H1 (cell line): ENCODE measurements around the gene POTEH. TPM values are rescaled to one million over a fixed set of nuclear protein-coding genes. Genes with fewer than 3 reads are reported as not detected.
"Not testable (repeated sequence)": the region's sequence is repeated elsewhere in the genome, so short reads cannot be mapped to it uniquely, and the experiment has no call there.

ENCODE experiments used
- CTCF ChIA-PET: fragments of 300-600 bp; sonication (Branson Sonifier 250); formaldehyde crosslinking; loops from one replicate; lab custom pipeline; 2021; ENCODE audit not compliant: partially characterized antibody; lab: Charles Lee
- POLR2A ChIA-PET: fragments of 300-600 bp; sonication (Branson Sonifier 250); formaldehyde crosslinking; loops from one replicate; lab custom pipeline; 2021; ENCODE audit warnings: inconsistent platforms; ENCODE audit not compliant: partially characterized antibody; lab: Charles Lee
- DNase-seq, 2 experiments: peaks; one replicate each; pipeline versions ENCODE4 v3.0.0 to v3.0.0-alpha.2; 2010 to 2022; ENCODE audit warnings: low spot score in 2 of 2, low read depth in 1 of 2, mixed read lengths in 1 of 2
- FAIRE-seq: peaks from 2 replicates; lab custom pipeline; 2011; peaks lifted over from hg19 to GRCh38; lab: Jason Lieb, UNC
- H2AFZ ChIP-seq: 2 replicates; pipeline ENCODE4 v1.8.1; 2012; ENCODE audit warnings: low read length, inconsistent platforms
- H2AK5ac ChIP-seq: 2 replicates; pipeline ENCODE4 v1.6.1; 2013; ENCODE audit warnings: low read depth, low read length
- H2BK120ac ChIP-seq: replicated peaks from 2 replicates; pipeline ENCODE3; 2013; ENCODE audit warnings: low read depth, low read length, inconsistent platforms
- H2BK12ac ChIP-seq: 2 replicates; pipeline ENCODE4 v1.6.1; 2013; ENCODE audit warnings: low read depth, low read length
- H2BK15ac ChIP-seq: 2 replicates; pipeline ENCODE4 v1.6.1; 2013; ENCODE audit warnings: low read length
- H2BK20ac ChIP-seq: 2 replicates; pipeline ENCODE4 v1.6.1; 2013; ENCODE audit warnings: low read length
- H2BK5ac ChIP-seq: 2 replicates; pipeline ENCODE4 v1.6.1; 2013; ENCODE audit warnings: low read depth, low read length
- H3K14ac ChIP-seq: 2 replicates; pipeline ENCODE4 v1.6.1; 2013; ENCODE audit warnings: inconsistent platforms; ENCODE audit not compliant: insufficient read length
- H3K18ac ChIP-seq: 2 replicates; pipeline ENCODE4 v1.6.1; 2013; ENCODE audit warnings: low read length; ENCODE audit errors: extremely low read depth
- H3K23ac ChIP-seq: 2 replicates; pipeline ENCODE4 v1.6.1; 2013; ENCODE audit warnings: inconsistent platforms; ENCODE audit not compliant: insufficient read length
- H3K23me2 ChIP-seq: 2 replicates; pipeline ENCODE4 v1.6.1; 2013; ENCODE audit warnings: low read depth, low read length
- H3K27ac ChIP-seq: 2 replicates; pipeline ENCODE4 v1.6.1; 2011; ENCODE audit warnings: low read depth, low read length, inconsistent platforms
- H3K27me3 ChIP-seq, 4 experiments: replicated peaks in 1 of 4; 1 replicate in 1 of 4; 2 replicates in 3 of 4; pipeline versions ENCODE4 v1.6.1 to v1.8.1; 2011 to 2013; ENCODE audit warnings: low read length in 3 of 4, mild to moderate bottlenecking in 3 of 4, inconsistent platforms in 2 of 4, mixed read lengths in 2 of 4, moderate library complexity in 1 of 4; ENCODE audit not compliant: control insufficient read depth in 3 of 4, insufficient read depth in 3 of 4; ENCODE audit errors: extremely low read depth in 1 of 4
- H3K36me3 ChIP-seq, 4 experiments: 2 replicates each; pipeline versions ENCODE4 v1.6.1 to v1.8.1; 2011 to 2013; ENCODE audit warnings: mild to moderate bottlenecking in 4 of 4, low read length in 3 of 4, moderate library complexity in 2 of 4, control low read depth in 1 of 4, inconsistent platforms in 1 of 4; ENCODE audit not compliant: insufficient read depth in 4 of 4, control insufficient read depth in 2 of 4
- H3K4ac ChIP-seq: replicated peaks from 2 replicates; pipeline ENCODE3; 2013; ENCODE audit warnings: low read length, low read depth, mixed read lengths, inconsistent platforms; ENCODE audit not compliant: insufficient read length
- H3K4me1 ChIP-seq, 4 experiments: replicated peaks in 1 of 4; 1 replicate in 1 of 4; 2 replicates in 3 of 4; pipeline versions ENCODE4 v1.6.1 to v1.8.1; 2011 to 2013; ENCODE audit warnings: low read length in 3 of 4, inconsistent platforms in 2 of 4, mixed read lengths in 1 of 4; ENCODE audit not compliant: insufficient read depth in 4 of 4, control insufficient read depth in 3 of 4
- H3K4me2 ChIP-seq, 2 experiments: 2 replicates each; pipeline versions ENCODE4 v1.6.1 to v1.8.1; 2011 to 2013; ENCODE audit warnings: low read depth in 2 of 2, low read length in 2 of 2, control low read depth in 1 of 2, inconsistent platforms in 1 of 2, mild to moderate bottlenecking in 1 of 2; ENCODE audit not compliant: insufficient read depth in 1 of 2
- H3K4me3 ChIP-seq, 4 experiments: fragments of 200-600, 300-600 bp in 1 of 4; sonication (generic), shearing (Covaris generic), sonication (Bioruptor Twin) in 1 of 4; 2 replicates each; pipeline versions ENCODE4 v1.5.1 to v1.8.1; 2011 to 2016; ENCODE audit warnings: low read length in 4 of 4, low read depth in 3 of 4, control low read depth in 2 of 4, inconsistent platforms in 2 of 4, mild to moderate bottlenecking in 2 of 4, mixed read lengths in 1 of 4, moderate library complexity in 1 of 4; ENCODE audit not compliant: insufficient read depth in 2 of 4; ENCODE audit errors: extremely low read depth in 1 of 4
- H3K56ac ChIP-seq: replicated peaks from 2 replicates; pipeline ENCODE3; 2013; ENCODE audit warnings: low read depth, mild to moderate bottlenecking, mixed read lengths, low read length, inconsistent platforms; ENCODE audit not compliant: insufficient read length
- H3K79me1 ChIP-seq: 2 replicates; pipeline ENCODE4 v1.6.1; 2013; ENCODE audit warnings: low read depth, low read length, control low read depth
- H3K79me2 ChIP-seq, 2 experiments: 2 replicates each; pipeline versions ENCODE4 v1.6.1 to v1.8.1; 2012 to 2013; ENCODE audit warnings: low read length in 2 of 2, mild to moderate bottlenecking in 2 of 2, inconsistent platforms in 1 of 2; ENCODE audit not compliant: insufficient read depth in 2 of 2, control insufficient read depth in 1 of 2
- H3K9ac ChIP-seq, 4 experiments: replicated peaks in 1 of 4; 1 replicate in 1 of 4; 2 replicates in 3 of 4; pipeline versions ENCODE4 v1.6.1 to v1.8.1; 2011 to 2013; ENCODE audit warnings: low read depth in 3 of 4, low read length in 3 of 4, control low read depth in 2 of 4, mild to moderate bottlenecking in 2 of 4, moderate library complexity in 2 of 4, inconsistent platforms in 1 of 4; ENCODE audit errors: extremely low read depth in 1 of 4
- H3K9me3 ChIP-seq, 2 experiments: 2 replicates each; pipeline versions ENCODE4 v1.6.1 to v1.8.1; 2012 to 2013; ENCODE audit warnings: mild to moderate bottlenecking in 2 of 2, moderate library complexity in 2 of 2, control low read depth in 1 of 2, inconsistent platforms in 1 of 2, low read depth in 1 of 2, low read length in 1 of 2, mixed read lengths in 1 of 2; ENCODE audit not compliant: insufficient read depth in 2 of 2
- H4K20me1 ChIP-seq, 2 experiments: replicated peaks in 1 of 2; 2 replicates each; pipeline versions ENCODE3 to v1.8.1; 2011 to 2013; ENCODE audit warnings: inconsistent platforms in 2 of 2, low read length in 2 of 2, mild to moderate bottlenecking in 1 of 2; ENCODE audit not compliant: insufficient read depth in 2 of 2, control insufficient read depth in 1 of 2
- H4K5ac ChIP-seq: 2 replicates; pipeline ENCODE4 v1.6.1; 2013; ENCODE audit warnings: low read length, low read depth, mixed read lengths, inconsistent platforms; ENCODE audit not compliant: insufficient read length
- H4K8ac ChIP-seq: 2 replicates; pipeline ENCODE4 v1.8.0; 2013; ENCODE audit warnings: mild to moderate bottlenecking, moderate library complexity, low read length, inconsistent platforms; ENCODE audit not compliant: insufficient read depth; ENCODE audit errors: extremely low read depth
- H4K91ac ChIP-seq: replicated peaks from 2 replicates; pipeline ENCODE3; 2013; ENCODE audit warnings: low read length, mixed read lengths, inconsistent platforms; ENCODE audit not compliant: insufficient read length
- WGBS, 2 experiments: shearing (Covaris generic) in 1 of 2; methylation state at CpG; one replicate each; pipeline versions ENCODE4 v1.1.6 to v1.1.7; 2013 to 2015; ENCODE audit warnings: low lambda C conversion rate in 2 of 2, mixed read lengths in 2 of 2, inconsistent platforms in 1 of 2, low coverage in 1 of 2, missing lambda C conversion rate in 1 of 2; ENCODE audit not compliant: insufficient replicate concordance in 2 of 2, insufficient coverage in 1 of 2, insufficient read length in 1 of 2; ENCODE audit errors: extremely low coverage in 1 of 2, missing lambda C conversion rate in 1 of 2; 5-methylcytosine and 5-hydroxymethylcytosine counted together
- long read RNA-seq, 2 experiments: library from RNA in 1 of 2; library from capped mRNA in 1 of 2; stranded (forward); transcript quantifications; one replicate each; pipeline ENCODE4 v2.0.0, GENCODE V29; 2021; ENCODE audit warnings: inconsistent platforms in 1 of 2
- polyA minus RNA-seq, 3 experiments: library from RNA; depleted of rRNA, polyadenylated mRNA; stranded (reverse); fragments of >200 nt; gene quantifications; 1 replicate in 2 of 3; 2 replicates in 1 of 3; pipeline ENCODE4 v1.2.3, GENCODE V29; 2011
- polyA plus RNA-seq, 7 experiments: library from polyadenylated mRNA; depleted of rRNA in 3 of 7; stranded (reverse) in 5 of 7; unstranded in 2 of 7; fragments of >200 nt in 5 of 7; fragments of 200-250 nt in 2 of 7; gene quantifications; 1 replicate in 5 of 7; 2 replicates in 1 of 7; 4 replicates in 1 of 7; pipeline versions ENCODE4 v1.2.1 to v1.2.3, GENCODE V29; 2011 to 2013; ENCODE audit warnings: missing spikeins in 2 of 7, mixed read lengths in 2 of 7
- total RNA-seq: library from RNA; stranded (reverse); fragmentation: NEBNext Ultra II Directional; extraction: Animal tissue kit (Norgen Biotek cat#: 25700); gene quantifications from 2 replicates; pipeline ENCODE4 v1.2.1, GENCODE V29; 2021

The POTEH gene
- total RNA-seq (not detected in 2 replicates), polyA plus RNA-seq (2011; rRNA removed) (not detected in 2 replicates), polyA minus RNA-seq (2011; rRNA and poly(A)+ RNA removed) (not detected in 2 replicates)
- not detected for polyA plus RNA-seq (2011; cell fraction: cytosol; rRNA removed)
- not detected for polyA plus RNA-seq (2011; cell fraction: nucleus; rRNA removed)
- not detected in 4 replicates for polyA plus RNA-seq (2012, experiment 1 of 2)
- not detected for polyA plus RNA-seq (2012, experiment 2 of 2)
- polyA plus RNA-seq (2013, experiment 1 of 2) = not detected
- not detected for polyA plus RNA-seq (2013, experiment 2 of 2)
- polyA minus RNA-seq (2011; cell fraction: cytosol; rRNA and poly(A)+ RNA removed) = not detected
- not detected for polyA minus RNA-seq (2011; cell fraction: nucleus; rRNA and poly(A)+ RNA removed)
- long read RNA-seq, experiment 1 = 0 reads
- long read RNA-seq, experiment 2 = 0 reads

GRCh38 chr22:15689749-15690125 lies at the start of gene POTEH:
Gene POTEH, plus strand, starts transcription at chr22:15690026. Its CDS starts 52 bp downstream, at chr22:15690078.
- H4K8ac ChIP-seq, H3K79me1 ChIP-seq, H3K56ac ChIP-seq, H3K23ac ChIP-seq, H4K5ac ChIP-seq, H2BK20ac ChIP-seq, H3K4ac ChIP-seq, H3K23me2 ChIP-seq, H3K18ac ChIP-seq, H4K91ac ChIP-seq, H3K9ac ChIP-seq, H3K4me3 ChIP-seq, H3K27me3 ChIP-seq, H3K14ac ChIP-seq, H2BK12ac ChIP-seq, H3K79me2 ChIP-seq, DNase-seq, H2BK5ac ChIP-seq, H2AK5ac ChIP-seq, H4K20me1 ChIP-seq, H2BK15ac ChIP-seq, POLR2A ChIA-PET, H3K4me1 ChIP-seq, H2BK120ac ChIP-seq, H3K36me3 ChIP-seq, H2AFZ ChIP-seq, H3K27ac ChIP-seq, CTCF ChIA-PET, H3K4me2 ChIP-seq, FAIRE-seq: not testable (repeated sequence)
- 100% methylated on average over 1 of the region's 11 CpGs; no CpG with 5 or more reads in 1 of the 2 experiments for WGBS, 2 experiments
- H3K9me3 ChIP-seq = peaks cover 7 to 34% of the 10 kb centered on the region in 2 experiments; a peak in 2 of 4 replicates
